IMR-90 (cell line): ENCODE results near the gene SLC35E2B. TPM values are rescaled to one million over a fixed set of nuclear protein-coding genes. Genes with fewer than 3 reads are reported as not detected.
"Not testable (repeated sequence)": the region's sequence is repeated elsewhere in the genome, so short reads cannot be mapped to it uniquely, and the experiment has no call there.

Experiments
- ATAC-seq: fragments of 200-7000 bp; cut with Tn5 transposase; 2 replicates; pipeline ENCODE4 v1.9.1; 2020; ENCODE audit warnings: low read depth, mild to moderate bottlenecking, moderate library complexity
- BruUV-seq: library from RNA; stranded (reverse); fragments of 400-500 nt; replicated peaks from 2 replicates; lab custom pipeline; 2021; lab: Mats Ljungman, UMichigan
- CTCF ChIA-PET: fragments of 300-600 bp; formaldehyde crosslinking; extraction: SDS; loops from one replicate; lab custom pipeline; 2021; ENCODE audit warnings: antibody characterized with exemption; lab: Yijun Ruan, JAX
- POLR2A ChIA-PET: fragments of 300-600 bp; sonication (Branson Sonifier 250); formaldehyde crosslinking; loops from one replicate; lab custom pipeline; 2022; ENCODE audit warnings: antibody characterized with exemption; ENCODE audit not compliant: unreplicated experiment; lab: Charles Lee
- DNase-seq: peaks from one replicate; pipeline ENCODE4 v3.0.0; 2013
- H2AFZ ChIP-seq: replicated peaks from 2 replicates; pipeline ENCODE3; 2013; ENCODE audit warnings: low read length, mild to moderate bottlenecking; ENCODE audit not compliant: poor library complexity
- H2AK5ac ChIP-seq: 2 replicates; pipeline ENCODE4 v1.6.1; 2013; ENCODE audit warnings: low read depth, low read length, inconsistent platforms
- H2AK9ac ChIP-seq: replicated peaks from 2 replicates; pipeline ENCODE3; 2013; ENCODE audit warnings: mild to moderate bottlenecking, low read depth, low read length, moderate library complexity; ENCODE audit not compliant: poor library complexity
- H2BK120ac ChIP-seq: 2 replicates; pipeline ENCODE4 v1.6.1; 2013; ENCODE audit warnings: low read depth, low read length, inconsistent platforms
- H2BK15ac ChIP-seq: 3 replicates; pipeline ENCODE4 v1.6.1; 2013; ENCODE audit warnings: low read depth, low read length, inconsistent platforms
- H2BK20ac ChIP-seq: 2 replicates; pipeline ENCODE4 v1.6.1; 2013; ENCODE audit warnings: low read depth, mild to moderate bottlenecking, inconsistent platforms, low read length, moderate library complexity
- H2BK5ac ChIP-seq: 2 replicates; pipeline ENCODE4 v1.6.1; 2013; ENCODE audit warnings: mild to moderate bottlenecking, low read depth, low read length, inconsistent platforms; ENCODE audit not compliant: poor library complexity, severe bottlenecking
- H3K14ac ChIP-seq: replicated peaks from 2 replicates; pipeline ENCODE4 v1.6.1; 2013; ENCODE audit warnings: low read depth, low read length, inconsistent platforms
- H3K18ac ChIP-seq: 2 replicates; pipeline ENCODE4 v1.6.1; 2013; ENCODE audit warnings: low read depth, low read length, control low read depth
- H3K23ac ChIP-seq: 2 replicates; pipeline ENCODE4 v1.6.1; 2013; ENCODE audit warnings: low read depth, low read length, inconsistent platforms
- H3K27ac ChIP-seq: 2 replicates; pipeline ENCODE4 v1.5.1; 2013; ENCODE audit warnings: mild to moderate bottlenecking, control low read depth, low read length; ENCODE audit not compliant: insufficient read depth
- H3K27me3 ChIP-seq: 2 replicates; pipeline ENCODE4 v1.6.1; 2013; ENCODE audit warnings: low read length; ENCODE audit not compliant: control insufficient read depth, insufficient read depth
- H3K36me3 ChIP-seq: 2 replicates; pipeline ENCODE4 v1.6.1; 2013; ENCODE audit warnings: low read length, mixed read lengths; ENCODE audit not compliant: control insufficient read depth, insufficient read depth
- H3K4ac ChIP-seq: 2 replicates; pipeline ENCODE4 v1.6.1; 2013; ENCODE audit warnings: low read depth, low read length, inconsistent platforms
- H3K4me1 ChIP-seq: 2 replicates; pipeline ENCODE4 v1.6.1; 2013; ENCODE audit warnings: low read length, mixed read lengths; ENCODE audit not compliant: control insufficient read depth, insufficient read depth
- H3K4me2 ChIP-seq: 2 replicates; pipeline ENCODE4 v1.6.1; 2013; ENCODE audit warnings: low read depth, mild to moderate bottlenecking, control low read depth, low read length, moderate library complexity
- H3K4me3 ChIP-seq: 2 replicates; pipeline ENCODE4 v1.5.1; 2013; ENCODE audit warnings: low read depth, mild to moderate bottlenecking, control low read depth, low read length, moderate library complexity; ENCODE audit not compliant: insufficient read depth
- H3K56ac ChIP-seq: 2 replicates; pipeline ENCODE4 v1.6.1; 2013; ENCODE audit warnings: low read length, inconsistent platforms; ENCODE audit not compliant: insufficient read depth; ENCODE audit errors: extremely low read depth
- H3K79me1 ChIP-seq, 2 experiments: 2 replicates each; pipeline ENCODE4 v1.6.1; 2013; ENCODE audit warnings: low read length in 2 of 2, inconsistent platforms in 1 of 2, low read depth in 1 of 2
- H3K9ac ChIP-seq: 2 replicates; pipeline ENCODE4 v1.6.1; 2013; ENCODE audit warnings: low read depth, low read length, control low read depth
- H3K9me1 ChIP-seq: 2 replicates; pipeline ENCODE4 v1.6.1; 2013; ENCODE audit warnings: low read length, inconsistent platforms; ENCODE audit not compliant: insufficient read depth
- H3K9me3 ChIP-seq: 2 replicates; pipeline ENCODE4 v1.6.1; 2013; ENCODE audit warnings: low read length; ENCODE audit not compliant: control insufficient read depth, insufficient read depth
- H4K20me1 ChIP-seq: 2 replicates; pipeline ENCODE4 v1.6.1; 2013; ENCODE audit warnings: low read length, inconsistent platforms; ENCODE audit not compliant: insufficient read depth
- H4K5ac ChIP-seq: 2 replicates; pipeline ENCODE4 v1.6.1; 2013; ENCODE audit warnings: mild to moderate bottlenecking, low read depth, low read length, control low read depth
- H4K8ac ChIP-seq, 2 experiments: 2 replicates each; pipeline ENCODE4 v1.6.1; 2013; ENCODE audit warnings: low read depth in 2 of 2, low read length in 2 of 2, control low read depth in 1 of 2, inconsistent platforms in 1 of 2
- H4K91ac ChIP-seq: 2 replicates; pipeline ENCODE4 v1.6.1; 2013; ENCODE audit warnings: low read depth, low read length, inconsistent platforms; ENCODE audit not compliant: insufficient read depth
- WGBS, 2 experiments: methylation state at CpG; one replicate each; pipeline versions ENCODE4 v1.1.5 to v1.1.7; 2013; ENCODE audit warnings: missing lambda C conversion rate in 2 of 2; ENCODE audit not compliant: insufficient read length in 1 of 2; ENCODE audit errors: extremely low coverage in 2 of 2; 5-methylcytosine and 5-hydroxymethylcytosine counted together
- dilution Hi-C: fragments of 300-500 bp; cut with HindIII; formaldehyde crosslinking; loops from one replicate; pipeline ENCODE4 v1.14.3; 2018; ENCODE audit warnings: low sequenced_read_pairs; ENCODE audit not compliant: unreplicated experiment
- in situ Hi-C: fragments of 300-500 bp; cut with MboI; formaldehyde crosslinking; loops from 3 replicates; pipeline ENCODE4 v1.14.3; 2019; ENCODE audit warnings: low sequenced_read_pairs, inconsistent platforms, mixed read lengths
- intact Hi-C: fragments of 100-400 bp; cut with micrococcal nuclease; formaldehyde crosslinking; loops from 2 replicates; pipeline ENCODE4 v1.10.0; 2022
- polyA plus RNA-seq, 3 experiments: library from polyadenylated mRNA; depleted of rRNA; stranded (reverse); fragments of >200 nt; gene quantifications; 2 replicates each; pipeline ENCODE4 v1.2.3, GENCODE V29; 2012; ENCODE audit warnings: low replicate concordance in 1 of 3
- total RNA-seq: library from RNA; depleted of rRNA; stranded (reverse); fragments of >200 nt; gene quantifications from 2 replicates; pipeline ENCODE4 v1.2.3, GENCODE V29; 2012

SLC35E2B gene
- total and polyA plus RNA-seq, 2 of the 4 experiments (the other 2 are of a cell fraction): 14.9 to 30.2 TPM

DNA sequence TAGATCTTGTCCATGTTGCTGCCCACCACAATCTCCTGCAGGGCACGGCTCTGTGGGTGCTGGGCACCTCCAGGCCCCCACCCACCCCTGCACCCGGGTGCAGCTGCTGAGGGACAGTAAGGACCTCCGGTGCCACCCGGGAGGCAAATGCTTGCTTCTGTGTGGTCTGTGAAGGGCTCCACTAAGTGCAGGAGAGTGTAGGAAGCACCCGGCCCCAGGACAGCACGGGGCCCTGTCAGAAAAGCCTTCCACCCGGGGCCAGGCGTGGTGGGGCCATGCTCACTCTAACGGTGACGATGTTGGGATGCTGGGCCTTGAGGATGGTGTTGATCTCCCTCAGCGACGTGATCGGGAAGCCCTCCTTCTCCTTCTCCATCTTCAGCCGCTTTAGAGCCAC is 55.1 kb downstream of the SLC35E2B start:
- dilution Hi-C loops, H3K56ac ChIP-seq, H3K4me1 ChIP-seq, H2AK5ac ChIP-seq, intact Hi-C loops, POLR2A ChIA-PET, H3K27ac ChIP-seq, H2BK15ac ChIP-seq, H4K8ac ChIP-seq, H2BK120ac ChIP-seq, H3K9ac ChIP-seq, H3K18ac ChIP-seq, H3K79me1 ChIP-seq, H3K23ac ChIP-seq, H3K27me3 ChIP-seq, H2BK20ac ChIP-seq, H3K9me1 ChIP-seq, H4K91ac ChIP-seq, in situ Hi-C loops, DNase-seq, H3K4ac ChIP-seq, ATAC-seq, H2AFZ ChIP-seq, BruUV-seq, H3K9me3 ChIP-seq, H4K5ac ChIP-seq, H3K4me3 ChIP-seq, H3K14ac ChIP-seq, H2BK5ac ChIP-seq, CTCF ChIA-PET, H4K20me1 ChIP-seq, H2AK9ac ChIP-seq, H3K4me2 ChIP-seq: not testable (repeated sequence)
- WGBS, 2 experiments: no CpG with 5 or more reads among the region's 14 CpGs
- peaks cover 11% of the 10 kb centered on the region for H3K36me3 ChIP-seq

DNA sequence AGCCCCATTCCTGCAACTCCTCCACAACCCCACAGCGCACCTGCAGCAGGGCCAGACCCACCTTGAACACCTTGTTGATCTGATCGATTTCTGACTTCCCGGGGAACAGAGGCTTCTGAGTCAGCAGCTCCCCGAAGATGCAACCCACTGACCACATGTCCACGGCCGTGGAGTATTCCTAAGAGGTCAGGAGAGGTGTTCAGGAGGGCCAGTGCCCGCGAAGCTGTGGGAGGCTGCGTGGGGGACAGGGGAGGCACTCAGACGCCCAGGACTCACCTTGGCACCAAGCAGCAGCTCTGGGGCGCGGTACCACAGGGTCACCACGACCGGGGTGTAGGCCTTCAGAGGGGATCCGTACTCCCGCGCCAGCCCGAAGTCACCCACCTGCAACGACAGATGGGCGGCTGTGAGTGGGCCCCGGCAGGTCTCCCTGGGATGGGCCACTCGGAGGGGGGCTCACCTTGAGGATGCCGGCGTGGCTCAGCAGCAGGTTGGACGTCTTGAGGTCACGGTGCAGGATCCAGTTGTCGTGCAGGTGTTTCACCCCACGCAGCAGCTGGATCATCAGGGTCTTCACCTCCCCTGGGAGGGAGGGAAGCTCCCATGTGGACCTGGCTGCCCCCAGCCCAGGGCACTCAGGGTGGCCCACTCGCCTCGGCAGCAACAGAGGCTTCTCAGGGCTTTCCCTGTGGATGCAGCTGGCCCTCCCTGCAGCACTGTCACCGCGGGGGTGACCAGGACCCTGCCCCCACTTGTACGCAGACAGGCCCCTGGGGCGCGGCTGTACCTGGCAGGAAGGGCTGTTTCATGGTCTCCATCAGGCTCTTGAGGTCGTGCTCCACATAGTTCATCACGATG is 55.7 kb downstream of the SLC35E2B start:
- H3K4me3 ChIP-seq, H3K23ac ChIP-seq, H3K9me1 ChIP-seq, POLR2A ChIA-PET, H3K27ac ChIP-seq, H2BK5ac ChIP-seq, H3K4me1 ChIP-seq, H3K4ac ChIP-seq, H4K20me1 ChIP-seq, dilution Hi-C loops, H2BK15ac ChIP-seq, H2AK9ac ChIP-seq, H3K56ac ChIP-seq, H3K18ac ChIP-seq, H3K27me3 ChIP-seq, H4K91ac ChIP-seq, H3K9ac ChIP-seq, in situ Hi-C loops, ATAC-seq, H2BK20ac ChIP-seq, H3K9me3 ChIP-seq, H3K4me2 ChIP-seq, H4K5ac ChIP-seq, H2AK5ac ChIP-seq, CTCF ChIA-PET, H2AFZ ChIP-seq, H2BK120ac ChIP-seq, BruUV-seq, H4K8ac ChIP-seq, H3K79me1 ChIP-seq, H3K14ac ChIP-seq, DNase-seq, intact Hi-C loops: not testable (repeated sequence)
- WGBS, 2 experiments: 95% methylated on average over 12 of the region's 37 CpGs; no CpG with 5 or more reads in 1 of the 2 experiments
- H3K36me3 ChIP-seq: peaks cover 11% of the 10 kb centered on the region
